Left forelimb (tissue), 1 donor: ENCODE results near the gene ENOSF1.

Experiments used
- DNase-seq: peaks from one replicate; pipeline ENCODE4 v3.0.0-alpha.2; 2018; ENCODE audit warnings: low spot score

ENOSF1 gene

GRCh38 chr18:634551-635045, 77.8 kb downstream of the ENOSF1 start:
- no peak for DNase-seq

- no peak for DNase-seq
Observed at GRCh38 chr18:631560-631959, 80.9 kb downstream of the ENOSF1 start.

- no peak for DNase-seq
Observed at GRCh38 chr18:629269-630150, 82.9 kb downstream of the ENOSF1 start.

GRCh38 chr18:627231-627630, 85.2 kb downstream of the ENOSF1 start:
- no peak for DNase-seq

- DNase-seq, result no peak
Observed at GRCh38 chr18:623761-624620, 88.4 kb downstream of the ENOSF1 start.

- no peak for DNase-seq
Observed at GRCh38 chr18:622289-622688, 90.1 kb downstream of the ENOSF1 start.

GRCh38 chr18:621291-622043, 91.0 kb downstream of the ENOSF1 start:
- no peak for DNase-seq
